H1 (cell line): ENCODE measurements around the gene RB1. TPM values are rescaled to one million over a fixed set of nuclear protein-coding genes. Genes with fewer than 3 reads are reported as not detected.

Experiments used
- CTCF ChIA-PET: fragments of 300-600 bp; sonication (Branson Sonifier 250); formaldehyde crosslinking; loops from one replicate; lab custom pipeline; 2021; ENCODE audit not compliant: partially characterized antibody; lab: Charles Lee
- POLR2A ChIA-PET: fragments of 300-600 bp; sonication (Branson Sonifier 250); formaldehyde crosslinking; loops from one replicate; lab custom pipeline; 2021; ENCODE audit warnings: inconsistent platforms; ENCODE audit not compliant: partially characterized antibody; lab: Charles Lee
- DNase-seq, 2 experiments: peaks; one replicate each; pipeline versions ENCODE4 v3.0.0 to v3.0.0-alpha.2; 2010 to 2022; ENCODE audit warnings: low spot score in 2 of 2, low read depth in 1 of 2, mixed read lengths in 1 of 2
- FAIRE-seq: peaks from 2 replicates; lab custom pipeline; 2011; peaks lifted over from hg19 to GRCh38; lab: Jason Lieb, UNC
- H2AFZ ChIP-seq: 2 replicates; pipeline ENCODE4 v1.8.1; 2012; ENCODE audit warnings: low read length, inconsistent platforms
- H2AK5ac ChIP-seq: 2 replicates; pipeline ENCODE4 v1.6.1; 2013; ENCODE audit warnings: low read depth, low read length
- H2BK120ac ChIP-seq: replicated peaks from 2 replicates; pipeline ENCODE3; 2013; ENCODE audit warnings: low read depth, low read length, inconsistent platforms
- H2BK12ac ChIP-seq: 2 replicates; pipeline ENCODE4 v1.6.1; 2013; ENCODE audit warnings: low read depth, low read length
- H2BK15ac ChIP-seq: 2 replicates; pipeline ENCODE4 v1.6.1; 2013; ENCODE audit warnings: low read length
- H2BK20ac ChIP-seq: 2 replicates; pipeline ENCODE4 v1.6.1; 2013; ENCODE audit warnings: low read length
- H2BK5ac ChIP-seq: 2 replicates; pipeline ENCODE4 v1.6.1; 2013; ENCODE audit warnings: low read depth, low read length
- H3K14ac ChIP-seq: 2 replicates; pipeline ENCODE4 v1.6.1; 2013; ENCODE audit warnings: inconsistent platforms; ENCODE audit not compliant: insufficient read length
- H3K18ac ChIP-seq: 2 replicates; pipeline ENCODE4 v1.6.1; 2013; ENCODE audit warnings: low read length; ENCODE audit errors: extremely low read depth
- H3K23ac ChIP-seq: 2 replicates; pipeline ENCODE4 v1.6.1; 2013; ENCODE audit warnings: inconsistent platforms; ENCODE audit not compliant: insufficient read length
- H3K23me2 ChIP-seq: 2 replicates; pipeline ENCODE4 v1.6.1; 2013; ENCODE audit warnings: low read depth, low read length
- H3K27ac ChIP-seq: 2 replicates; pipeline ENCODE4 v1.6.1; 2011; ENCODE audit warnings: low read depth, low read length, inconsistent platforms
- H3K27me3 ChIP-seq, 4 experiments: replicated peaks in 1 of 4; 1 replicate in 1 of 4; 2 replicates in 3 of 4; pipeline versions ENCODE4 v1.6.1 to v1.8.1; 2011 to 2013; ENCODE audit warnings: low read length in 3 of 4, mild to moderate bottlenecking in 3 of 4, inconsistent platforms in 2 of 4, mixed read lengths in 2 of 4, moderate library complexity in 1 of 4; ENCODE audit not compliant: control insufficient read depth in 3 of 4, insufficient read depth in 3 of 4; ENCODE audit errors: extremely low read depth in 1 of 4
- H3K36me3 ChIP-seq, 4 experiments: 2 replicates each; pipeline versions ENCODE4 v1.6.1 to v1.8.1; 2011 to 2013; ENCODE audit warnings: mild to moderate bottlenecking in 4 of 4, low read length in 3 of 4, moderate library complexity in 2 of 4, control low read depth in 1 of 4, inconsistent platforms in 1 of 4; ENCODE audit not compliant: insufficient read depth in 4 of 4, control insufficient read depth in 2 of 4
- H3K4ac ChIP-seq: replicated peaks from 2 replicates; pipeline ENCODE3; 2013; ENCODE audit warnings: low read length, low read depth, mixed read lengths, inconsistent platforms; ENCODE audit not compliant: insufficient read length
- H3K4me1 ChIP-seq, 4 experiments: replicated peaks in 1 of 4; 1 replicate in 1 of 4; 2 replicates in 3 of 4; pipeline versions ENCODE4 v1.6.1 to v1.8.1; 2011 to 2013; ENCODE audit warnings: low read length in 3 of 4, inconsistent platforms in 2 of 4, mixed read lengths in 1 of 4; ENCODE audit not compliant: insufficient read depth in 4 of 4, control insufficient read depth in 3 of 4
- H3K4me2 ChIP-seq, 2 experiments: 2 replicates each; pipeline versions ENCODE4 v1.6.1 to v1.8.1; 2011 to 2013; ENCODE audit warnings: low read depth in 2 of 2, low read length in 2 of 2, control low read depth in 1 of 2, inconsistent platforms in 1 of 2, mild to moderate bottlenecking in 1 of 2; ENCODE audit not compliant: insufficient read depth in 1 of 2
- H3K4me3 ChIP-seq, 4 experiments: fragments of 200-600, 300-600 bp in 1 of 4; sonication (generic), shearing (Covaris generic), sonication (Bioruptor Twin) in 1 of 4; 2 replicates each; pipeline versions ENCODE4 v1.5.1 to v1.8.1; 2011 to 2016; ENCODE audit warnings: low read length in 4 of 4, low read depth in 3 of 4, control low read depth in 2 of 4, inconsistent platforms in 2 of 4, mild to moderate bottlenecking in 2 of 4, mixed read lengths in 1 of 4, moderate library complexity in 1 of 4; ENCODE audit not compliant: insufficient read depth in 2 of 4; ENCODE audit errors: extremely low read depth in 1 of 4
- H3K56ac ChIP-seq: replicated peaks from 2 replicates; pipeline ENCODE3; 2013; ENCODE audit warnings: low read depth, mild to moderate bottlenecking, mixed read lengths, low read length, inconsistent platforms; ENCODE audit not compliant: insufficient read length
- H3K79me1 ChIP-seq: 2 replicates; pipeline ENCODE4 v1.6.1; 2013; ENCODE audit warnings: low read depth, low read length, control low read depth
- H3K79me2 ChIP-seq, 2 experiments: 2 replicates each; pipeline versions ENCODE4 v1.6.1 to v1.8.1; 2012 to 2013; ENCODE audit warnings: low read length in 2 of 2, mild to moderate bottlenecking in 2 of 2, inconsistent platforms in 1 of 2; ENCODE audit not compliant: insufficient read depth in 2 of 2, control insufficient read depth in 1 of 2
- H3K9ac ChIP-seq, 4 experiments: replicated peaks in 1 of 4; 1 replicate in 1 of 4; 2 replicates in 3 of 4; pipeline versions ENCODE4 v1.6.1 to v1.8.1; 2011 to 2013; ENCODE audit warnings: low read depth in 3 of 4, low read length in 3 of 4, control low read depth in 2 of 4, mild to moderate bottlenecking in 2 of 4, moderate library complexity in 2 of 4, inconsistent platforms in 1 of 4; ENCODE audit errors: extremely low read depth in 1 of 4
- H3K9me3 ChIP-seq, 2 experiments: 2 replicates each; pipeline versions ENCODE4 v1.6.1 to v1.8.1; 2012 to 2013; ENCODE audit warnings: mild to moderate bottlenecking in 2 of 2, moderate library complexity in 2 of 2, control low read depth in 1 of 2, inconsistent platforms in 1 of 2, low read depth in 1 of 2, low read length in 1 of 2, mixed read lengths in 1 of 2; ENCODE audit not compliant: insufficient read depth in 2 of 2
- H4K20me1 ChIP-seq, 2 experiments: replicated peaks in 1 of 2; 2 replicates each; pipeline versions ENCODE3 to v1.8.1; 2011 to 2013; ENCODE audit warnings: inconsistent platforms in 2 of 2, low read length in 2 of 2, mild to moderate bottlenecking in 1 of 2; ENCODE audit not compliant: insufficient read depth in 2 of 2, control insufficient read depth in 1 of 2
- H4K5ac ChIP-seq: 2 replicates; pipeline ENCODE4 v1.6.1; 2013; ENCODE audit warnings: low read length, low read depth, mixed read lengths, inconsistent platforms; ENCODE audit not compliant: insufficient read length
- H4K8ac ChIP-seq: 2 replicates; pipeline ENCODE4 v1.8.0; 2013; ENCODE audit warnings: mild to moderate bottlenecking, moderate library complexity, low read length, inconsistent platforms; ENCODE audit not compliant: insufficient read depth; ENCODE audit errors: extremely low read depth
- H4K91ac ChIP-seq: replicated peaks from 2 replicates; pipeline ENCODE3; 2013; ENCODE audit warnings: low read length, mixed read lengths, inconsistent platforms; ENCODE audit not compliant: insufficient read length
- CBX5 ChIP-seq: fragments of 300-800, 300-1000 bp; sonication (generic); IDR thresholded peaks from 2 replicates; pipeline ENCODE4 v1.7.1; 2016; ENCODE audit warnings: antibody characterized with exemption, low read length, low read depth
- CBX8 ChIP-seq: fragments of 300-800, 300-1000 bp; sonication (generic); IDR thresholded peaks from 2 replicates; pipeline ENCODE4 v1.7.1; 2016; ENCODE audit warnings: low read depth, low read length, borderline replicate concordance
- CEBPB ChIP-seq: IDR thresholded peaks from 2 replicates; pipeline ENCODE4 v1.6.1; 2012; ENCODE audit warnings: low read depth, low read length
- CREB1 ChIP-seq: IDR thresholded peaks from 2 replicates; pipeline ENCODE4 v1.6.1; 2012; ENCODE audit warnings: inconsistent platforms
- CTBP2 ChIP-seq: IDR thresholded peaks from 2 replicates; pipeline ENCODE4 v1.7.0; 2011; ENCODE audit warnings: borderline replicate concordance, mild to moderate bottlenecking, moderate library complexity, mixed read lengths, low read length; ENCODE audit not compliant: insufficient read depth, insufficient read length
- EGR1 ChIP-seq: IDR thresholded peaks from 2 replicates; pipeline ENCODE4 v1.6.1; 2011; ENCODE audit warnings: low read depth, low read length, borderline replicate concordance
- GTF2F1 ChIP-seq: IDR thresholded peaks from 2 replicates; pipeline ENCODE4 v1.6.1; 2012; ENCODE audit warnings: low read depth, low read length, improper control_type of control experiment, borderline replicate concordance
- HDAC6 ChIP-seq: IDR thresholded peaks from one replicate; pipeline ENCODE4 v1.7.1; 2012; ENCODE audit warnings: low read depth, mild to moderate bottlenecking, inconsistent platforms, low read length, moderate library complexity
- JUN ChIP-seq: IDR thresholded peaks from 2 replicates; pipeline ENCODE4 v1.6.1; 2011; ENCODE audit warnings: low read depth, mild to moderate bottlenecking, improper control_type of control experiment, low read length
- KDM5A ChIP-seq: fragments of 200-600 bp; IDR thresholded peaks from 2 replicates; pipeline ENCODE4 v1.7.1; 2012; ENCODE audit warnings: mild to moderate bottlenecking, low read length, inconsistent platforms, mixed read lengths
- NRF1 ChIP-seq: IDR thresholded peaks from 2 replicates; pipeline ENCODE4 v1.6.1; 2011; ENCODE audit warnings: mild to moderate bottlenecking, low read depth, low read length, improper control_type of control experiment
- POLR2AphosphoS5 ChIP-seq: IDR thresholded peaks from 2 replicates; pipeline ENCODE4 v1.6.1; 2011; ENCODE audit warnings: low read depth, low read length
- RAD21 ChIP-seq, 2 experiments: IDR thresholded peaks in 1 of 2; conservative IDR thresholded peaks in 1 of 2; 2 replicates each; pipeline ENCODE4 v1.6.1; 2011; ENCODE audit warnings: low read depth in 2 of 2, low read length in 2 of 2, improper control_type of control experiment in 1 of 2, inconsistent platforms in 1 of 2, mild to moderate bottlenecking in 1 of 2, moderate library complexity in 1 of 2
- SIX5 ChIP-seq: IDR thresholded peaks from 2 replicates; pipeline ENCODE4 v1.6.1; 2011; ENCODE audit warnings: mild to moderate bottlenecking, low read depth, low read length
- SRF ChIP-seq: IDR thresholded peaks from 2 replicates; pipeline ENCODE4 v1.6.1; 2011; ENCODE audit warnings: mild to moderate bottlenecking, low read depth, low read length, moderate library complexity
- TAF1 ChIP-seq: IDR thresholded peaks from 2 replicates; pipeline ENCODE4 v1.6.1; 2011; ENCODE audit warnings: mild to moderate bottlenecking, low read depth, low read length
- YY1 ChIP-seq: IDR thresholded peaks from 2 replicates; pipeline ENCODE4 v1.6.1; 2011; ENCODE audit warnings: low read depth, mild to moderate bottlenecking, low read length
- WGBS, 2 experiments: shearing (Covaris generic) in 1 of 2; methylation state at CpG; one replicate each; pipeline versions ENCODE4 v1.1.6 to v1.1.7; 2013 to 2015; ENCODE audit warnings: low lambda C conversion rate in 2 of 2, mixed read lengths in 2 of 2, inconsistent platforms in 1 of 2, low coverage in 1 of 2, missing lambda C conversion rate in 1 of 2; ENCODE audit not compliant: insufficient replicate concordance in 2 of 2, insufficient coverage in 1 of 2, insufficient read length in 1 of 2; ENCODE audit errors: extremely low coverage in 1 of 2, missing lambda C conversion rate in 1 of 2; 5-methylcytosine and 5-hydroxymethylcytosine counted together
- polyA plus RNA-seq, 7 experiments: library from polyadenylated mRNA; depleted of rRNA in 3 of 7; stranded (reverse) in 5 of 7; unstranded in 2 of 7; fragments of >200 nt in 5 of 7; fragments of 200-250 nt in 2 of 7; gene quantifications; 1 replicate in 5 of 7; 2 replicates in 1 of 7; 4 replicates in 1 of 7; pipeline versions ENCODE4 v1.2.1 to v1.2.3, GENCODE V29; 2011 to 2013; ENCODE audit warnings: missing spikeins in 2 of 7, mixed read lengths in 2 of 7
- total RNA-seq: library from RNA; stranded (reverse); fragmentation: NEBNext Ultra II Directional; extraction: Animal tissue kit (Norgen Biotek cat#: 25700); gene quantifications from 2 replicates; pipeline ENCODE4 v1.2.1, GENCODE V29; 2021

RB1 gene
- total and polyA plus RNA-seq, 2 of the 8 experiments (the other 6 are each of a cell fraction or from before 2014, with no cell fraction given): 4.1 to 17.5 TPM

DNA sequence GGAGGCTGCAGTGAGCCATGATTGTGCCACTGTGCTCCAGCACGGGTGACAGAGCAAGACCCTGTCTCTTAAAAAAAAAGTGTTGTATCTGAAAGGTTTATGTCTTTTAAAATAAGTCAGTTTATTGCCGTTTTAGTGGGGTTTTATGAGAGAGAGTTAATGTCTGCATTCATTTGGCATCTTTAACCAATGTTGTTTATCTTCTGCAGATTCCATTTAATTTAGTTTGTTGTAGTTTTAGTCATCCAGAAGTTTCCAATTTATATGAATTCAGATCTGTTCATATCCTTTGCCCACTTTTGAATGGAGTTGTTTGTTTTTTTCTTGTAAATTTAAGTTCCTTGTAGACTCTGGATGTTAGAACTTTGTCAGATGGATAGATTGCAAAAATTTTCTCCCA is 146.1 kb downstream of the RB1 start:
- no peaks in the 10 kb centered on the region for H3K36me3 ChIP-seq
- no peak overlapping the region for H4K91ac ChIP-seq
- no peak overlapping the region for H3K27ac ChIP-seq
- H3K14ac ChIP-seq: no peak overlapping the region
- H2BK20ac ChIP-seq: no peak overlapping the region
- no peak overlapping the region for H2BK12ac ChIP-seq
- H4K8ac ChIP-seq: no peak overlapping the region
- H3K4me3 ChIP-seq: no peak overlapping the region
- no peak overlapping the region for H2BK15ac ChIP-seq
- no peak overlapping the region for H3K4me2 ChIP-seq
- no peaks in the 10 kb centered on the region for H4K20me1 ChIP-seq
- H2AFZ ChIP-seq: no peak overlapping the region
- H3K4ac ChIP-seq: no peak overlapping the region
- H2BK5ac ChIP-seq: no peak overlapping the region
- no peaks in the 10 kb centered on the region for H3K27me3 ChIP-seq
- no peaks in the 10 kb centered on the region for H3K23me2 ChIP-seq
- no peak overlapping the region for H2AK5ac ChIP-seq
- CTCF ChIA-PET: no interaction called here
- H3K4me1 ChIP-seq: peaks cover 0 to 2% (median 0%) of the 10 kb centered on the region in 4 experiments; a peak in 1 of 7 replicates
- POLR2A ChIA-PET: no interaction called here
- H3K18ac ChIP-seq: no peak overlapping the region
- WGBS, 2 experiments: 89% methylated on average over 2 of the region's 2 CpGs; no CpG with 5 or more reads in 1 of the 2 experiments
- H3K79me1 ChIP-seq: no peaks in the 10 kb centered on the region
- no peak overlapping the region for H3K56ac ChIP-seq
- no peak overlapping the region for H3K23ac ChIP-seq
- no peaks in the 10 kb centered on the region for H3K9me3 ChIP-seq
- H4K5ac ChIP-seq: no peak overlapping the region
- DNase-seq: no peak
- no peak for FAIRE-seq
- no peak overlapping the region for H2BK120ac ChIP-seq
- no peaks in the 10 kb centered on the region for H3K79me2 ChIP-seq
- no peak overlapping the region for H3K9ac ChIP-seq
- no peak for TF ChIP-seq NRF1
- TF ChIP-seq GTF2F1: no peak
- no peak for TF ChIP-seq POLR2AphosphoS5
- no peak for TF ChIP-seq EGR1
- no peak for TF ChIP-seq RAD21 (IDR thresholded peaks at IDR 0.05 in 1 of 2, conservative IDR thresholded peaks at IDR 0.05 in 1 of 2; ENCODE audit: low read depth in 2 of 2, low read length in 2 of 2)
- no peak for TF ChIP-seq CEBPB
- TF ChIP-seq HDAC6: no peak
- no peak for TF ChIP-seq CBX8
- no peak for TF ChIP-seq SRF
- TF ChIP-seq JUN: no peak
- TF ChIP-seq YY1: no peak
- no peak for TF ChIP-seq TAF1
- no peak for TF ChIP-seq CREB1
- no peak for TF ChIP-seq CTBP2
- no peak for TF ChIP-seq KDM5A
- no peak for TF ChIP-seq SIX5
- no peak for TF ChIP-seq CBX5
